ENCODE results near the gene PHF5A. TPM values are rescaled to one million over a fixed set of nuclear protein-coding genes. Genes with fewer than 3 reads are reported as not detected.

Gene PHF5A
- total and polyA plus RNA-seq, 2 of the 8 experiments (the other 6 are each of a cell fraction or from before 2014, with no cell fraction given), result 119 to 135 TPM

DNA sequence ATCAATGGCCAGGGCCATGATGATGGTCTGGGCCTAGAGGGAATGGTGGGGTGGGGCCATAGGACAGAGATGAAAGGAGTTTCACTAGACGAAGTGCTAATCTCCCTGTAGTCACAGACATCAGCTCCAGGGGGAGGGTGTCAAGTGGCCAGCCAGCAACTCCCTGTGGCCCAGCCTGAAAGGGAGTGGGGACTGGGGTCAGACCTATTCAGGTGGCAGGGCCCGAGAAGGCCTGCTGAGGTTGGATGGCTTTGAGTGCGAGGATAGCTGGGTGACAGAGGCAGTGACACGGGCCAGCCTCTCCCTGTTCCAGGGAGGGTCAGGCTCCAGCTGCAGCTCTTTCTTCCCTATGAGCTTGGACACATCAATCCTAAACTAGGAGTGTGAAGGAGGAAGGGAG is 32.9 kb downstream of the PHF5A start:
- Histone ChIP-seq H3K36me3 (ENCODE audit: control insufficient read depth in 2 of 4, insufficient read depth in 4 of 4, low read length in 3 of 4) (peaks cover 14 to 53% (median 29%) of the 10 kb centered on the region in 4 experiments), H4K20me1 (replicated peaks in 1 of 2; ENCODE audit: control insufficient read depth in 1 of 2, insufficient read depth in 2 of 2, low read length in 2 of 2) (peaks cover 19 to 35% of the 10 kb centered on the region in 2 experiments), H3K79me2 (ENCODE audit: control insufficient read depth in 1 of 2, insufficient read depth in 2 of 2, low read length in 2 of 2) (peaks cover 0 to 48% of the 10 kb centered on the region in 2 experiments; a peak in 3 of 4 replicates)

More for the DNA sequence above, 32.9 kb downstream of the PHF5A start:
- ChIA-PET CTCF (ENCODE audit: partially characterized antibody) (interaction anchor here (0.7 to 2.7 kb wide), 3 partner anchors 8 to 89 kb away, joined by 3 to 9 read pairs (median 4); no protein-coding TSS in a partner anchor), POLR2A (ENCODE audit: partially characterized antibody) (interaction anchor here (0.8 to 4.3 kb wide), 3 partner anchors 11 to 18 kb away, joined by 3 to 63 read pairs (median 4); partner anchors contain the start of gene TOB2)
- Histone ChIP-seq H4K5ac (ENCODE audit: insufficient read length, low read depth, low read length) (no peak overlapping the region), H3K79me1 (ENCODE audit: low read depth, low read length) (peaks cover 12% of the 10 kb centered on the region), H3K23me2 (ENCODE audit: low read depth, low read length) (no peaks in the 10 kb centered on the region), H2BK15ac (ENCODE audit: low read length) (no peak overlapping the region), H2AFZ (ENCODE audit: low read length) (no peak overlapping the region), H2BK120ac (replicated peaks; ENCODE audit: low read depth, low read length) (no peak overlapping the region), H2BK12ac (ENCODE audit: low read depth, low read length) (no peak overlapping the region), H3K14ac (ENCODE audit: insufficient read length) (no peak overlapping the region), H3K4ac (replicated peaks; ENCODE audit: insufficient read length, low read depth, low read length) (no peak overlapping the region), H3K9ac (replicated peaks in 1 of 4; ENCODE audit: extremely low read depth in 1 of 4, low read depth in 3 of 4, low read length in 3 of 4) (no peak overlapping the region), H3K9me3 (ENCODE audit: insufficient read depth in 2 of 2, low read depth in 1 of 2, low read length in 1 of 2) (no peaks in the 10 kb centered on the region), H3K4me1 (replicated peaks in 1 of 4; ENCODE audit: control insufficient read depth in 3 of 4, insufficient read depth in 4 of 4, low read length in 3 of 4) (no peaks in the 10 kb centered on the region), H3K18ac (ENCODE audit: extremely low read depth, low read length) (no peak overlapping the region), H3K56ac (replicated peaks; ENCODE audit: insufficient read length, low read depth, low read length) (no peak overlapping the region), H4K8ac (ENCODE audit: extremely low read depth, insufficient read depth, low read length) (no peak overlapping the region), H2BK5ac (ENCODE audit: low read depth, low read length) (no peak overlapping the region), H3K23ac (ENCODE audit: insufficient read length) (no peak overlapping the region), H3K4me2 (ENCODE audit: insufficient read depth in 1 of 2, low read depth in 2 of 2, low read length in 2 of 2) (no peak overlapping the region), H3K4me3 (ENCODE audit: extremely low read depth in 1 of 4, insufficient read depth in 2 of 4, low read depth in 3 of 4, low read length in 4 of 4) (no peak overlapping the region), H3K27me3 (replicated peaks in 1 of 4; ENCODE audit: control insufficient read depth in 3 of 4, extremely low read depth in 1 of 4, insufficient read depth in 3 of 4, low read length in 3 of 4) (no peaks in the 10 kb centered on the region), H2BK20ac (ENCODE audit: low read length) (no peak overlapping the region), H2AK5ac (ENCODE audit: low read depth, low read length) (no peak overlapping the region), H4K91ac (replicated peaks; ENCODE audit: insufficient read length, low read length) (no peak overlapping the region), H3K27ac (ENCODE audit: low read depth, low read length) (no peak overlapping the region)
- no peak for TF ChIP-seq RBBP5 (IDR thresholded peaks at IDR 0.05; ENCODE audit: borderline replicate concordance, low read depth, low read length)
- FAIRE-seq (no peak), DNase-seq (ENCODE audit: low read depth in 1 of 2, low spot score in 2 of 2) (no peak)
- 91% methylated on average over 4 of the region's 4 CpGs; no CpG with 5 or more reads in 1 of the 2 experiments for WGBS, 2 experiments (ENCODE audit: extremely low coverage in 1 of 2, insufficient coverage in 1 of 2, insufficient read length in 1 of 2, insufficient replicate concordance in 2 of 2, low coverage in 1 of 2, low lambda C conversion rate in 2 of 2, missing lambda C conversion rate in 1 of 2)

Measured in H1 (cell line).